Activated gamma-delta T cell (primary cell): ENCODE data around the gene HTR1B.

Source experiments
- DNase-seq: peaks from one replicate; lab custom pipeline; 2025; lab: John Stamatoyannopoulos, UW
- total RNA-seq, 2 donors: gene quantifications; one replicate each; lab custom pipeline; 2026; lab: John Stamatoyannopoulos, UW

HTR1B gene, protein sequence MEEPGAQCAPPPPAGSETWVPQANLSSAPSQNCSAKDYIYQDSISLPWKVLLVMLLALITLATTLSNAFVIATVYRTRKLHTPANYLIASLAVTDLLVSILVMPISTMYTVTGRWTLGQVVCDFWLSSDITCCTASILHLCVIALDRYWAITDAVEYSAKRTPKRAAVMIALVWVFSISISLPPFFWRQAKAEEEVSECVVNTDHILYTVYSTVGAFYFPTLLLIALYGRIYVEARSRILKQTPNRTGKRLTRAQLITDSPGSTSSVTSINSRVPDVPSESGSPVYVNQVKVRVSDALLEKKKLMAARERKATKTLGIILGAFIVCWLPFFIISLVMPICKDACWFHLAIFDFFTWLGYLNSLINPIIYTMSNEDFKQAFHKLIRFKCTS
- 0 to 0.13 reads per million in 2 donors for total RNA-seq

DNA sequence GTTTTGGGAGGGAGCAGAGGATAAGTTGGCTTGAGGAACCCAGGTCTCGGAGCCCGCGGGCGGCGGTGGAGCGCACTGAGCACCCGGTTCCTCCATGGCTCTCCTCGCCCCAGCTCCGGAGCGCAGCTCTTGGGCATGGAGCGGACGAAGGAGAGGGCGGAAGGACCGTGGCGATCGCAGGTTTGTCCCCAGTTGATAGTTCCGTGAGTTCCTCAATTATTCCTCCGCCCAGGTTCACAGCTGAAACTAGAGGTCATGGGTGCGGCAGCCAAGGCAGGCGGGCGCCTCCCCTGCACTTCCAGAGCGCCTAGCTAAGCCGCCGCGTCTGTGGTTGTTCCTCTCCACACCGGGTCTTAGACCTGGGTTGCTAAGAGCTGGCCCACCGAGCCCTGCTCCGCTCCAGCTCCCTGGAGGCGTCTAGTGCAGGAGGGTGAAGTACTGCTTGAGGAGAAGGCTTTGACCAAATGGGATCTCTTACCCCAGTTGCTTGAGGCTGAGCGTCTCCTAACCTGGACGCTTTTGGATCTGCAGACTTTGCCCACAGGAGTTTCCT is at the start of gene HTR1B:
HTR1B (minus strand) TSS at position 184 of the 553 bp plus-strand sequence; CDS start at position 96, 88 bp downstream.
- DNase-seq = no peak

DNA sequence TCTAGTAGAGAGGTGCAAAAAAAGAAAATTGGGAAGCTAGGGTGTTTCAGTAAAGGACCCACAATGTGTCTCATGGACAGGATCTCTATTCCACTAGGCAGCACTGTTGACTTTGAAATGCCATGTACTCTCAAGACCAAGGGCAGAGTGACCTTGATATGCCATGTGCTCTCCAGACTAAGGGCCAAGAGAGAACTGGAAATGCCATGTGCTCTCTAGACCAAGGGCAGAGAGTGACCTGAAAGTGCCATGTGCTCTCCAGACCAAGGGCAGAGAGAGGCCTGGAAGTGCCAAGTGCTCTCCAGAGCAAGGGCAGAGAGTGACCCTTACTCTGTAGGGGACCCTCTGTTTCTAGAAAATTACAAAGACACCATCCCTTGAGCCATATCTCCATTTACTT is 49.3 kb upstream of the HTR1B start:
- DNase-seq = no peak

DNA sequence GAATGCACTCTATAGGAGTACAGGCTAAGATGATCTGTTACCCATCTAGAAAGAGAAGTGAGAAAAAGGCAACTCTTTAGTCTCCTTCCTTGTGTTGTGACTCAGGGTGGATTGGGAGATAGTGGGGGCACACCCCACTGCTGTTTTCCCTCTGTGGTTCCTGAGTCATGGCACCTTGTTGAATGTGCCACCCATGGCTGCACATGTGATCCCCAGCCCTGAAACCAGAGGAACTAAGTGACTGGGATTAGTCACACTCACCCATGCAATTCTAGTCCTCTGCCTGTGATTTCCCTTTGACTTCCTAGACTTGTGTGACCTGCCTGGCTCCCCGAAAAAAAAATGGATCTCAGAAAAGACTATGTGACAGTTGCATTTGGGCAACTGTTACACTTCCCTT is 48.6 kb upstream of the HTR1B start:
- DNase-seq = no peak

DNA sequence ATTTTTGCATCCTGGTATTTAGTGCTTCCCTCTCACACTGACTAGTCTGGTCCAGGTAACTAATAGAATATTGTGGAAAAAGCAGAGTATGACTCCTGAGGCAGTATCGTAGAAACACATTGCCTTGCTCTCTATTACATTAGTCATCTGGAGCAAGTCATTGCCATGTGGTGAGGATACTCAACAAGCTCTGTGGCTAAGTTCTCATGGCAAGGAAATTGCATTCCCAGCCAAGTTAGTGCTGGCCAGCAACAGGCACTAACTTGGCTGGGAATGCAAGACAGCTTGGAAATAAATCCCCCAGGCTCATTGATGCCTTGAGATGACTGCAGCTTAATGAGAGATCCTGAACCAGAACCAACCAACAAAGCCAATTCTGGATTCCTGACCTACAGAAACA is 39.7 kb upstream of the HTR1B start:
- no peak for DNase-seq

DNA sequence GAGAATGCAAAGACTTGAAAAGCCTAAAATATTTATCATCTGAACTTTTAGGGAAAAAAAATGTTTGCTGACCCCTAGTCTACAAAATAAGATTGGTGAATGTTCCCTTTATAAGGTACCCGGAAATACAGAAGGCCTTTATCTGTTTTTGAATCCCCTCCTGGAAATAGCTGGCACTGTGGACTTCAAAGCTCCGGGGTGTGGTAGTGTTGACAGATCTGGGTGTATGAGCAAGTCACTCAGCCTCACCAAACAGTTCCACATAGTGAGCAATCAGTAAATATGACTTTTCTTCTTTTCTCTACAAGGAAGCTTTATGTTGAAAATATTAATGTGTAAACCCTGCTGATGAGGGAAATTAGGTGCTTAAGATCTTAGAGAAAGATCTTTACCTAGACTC is 29.2 kb upstream of the HTR1B start:
- no peak for DNase-seq

DNA sequence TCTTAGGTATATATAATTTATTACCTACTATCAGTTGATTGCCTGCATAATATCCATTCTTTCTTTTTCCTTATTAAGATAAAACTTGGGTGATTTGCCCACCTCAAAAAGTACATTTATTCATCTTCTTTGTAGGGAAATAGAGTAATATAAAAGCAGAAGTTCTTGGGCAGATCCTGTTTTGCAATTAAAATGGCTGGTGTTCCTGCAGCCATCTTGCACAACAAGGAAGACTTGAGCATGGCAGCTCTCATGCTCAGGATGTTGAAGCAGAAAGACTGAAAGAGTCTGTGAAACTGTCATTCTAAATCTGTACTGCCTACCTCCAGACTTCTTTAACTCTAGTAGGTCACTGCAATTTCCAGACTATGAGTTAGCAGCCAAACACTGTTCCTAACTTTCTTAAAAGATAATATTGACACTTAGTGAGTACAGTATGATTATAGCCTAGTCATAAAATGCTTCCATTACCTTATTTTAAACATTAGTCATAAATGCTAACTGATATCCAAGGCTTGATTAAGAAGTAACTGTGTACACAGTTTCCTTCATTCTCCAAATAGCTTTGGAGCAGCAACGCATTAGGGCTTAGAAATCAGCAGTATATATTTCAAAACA is 24.6 kb upstream of the HTR1B start:
- no peak for DNase-seq

DNA sequence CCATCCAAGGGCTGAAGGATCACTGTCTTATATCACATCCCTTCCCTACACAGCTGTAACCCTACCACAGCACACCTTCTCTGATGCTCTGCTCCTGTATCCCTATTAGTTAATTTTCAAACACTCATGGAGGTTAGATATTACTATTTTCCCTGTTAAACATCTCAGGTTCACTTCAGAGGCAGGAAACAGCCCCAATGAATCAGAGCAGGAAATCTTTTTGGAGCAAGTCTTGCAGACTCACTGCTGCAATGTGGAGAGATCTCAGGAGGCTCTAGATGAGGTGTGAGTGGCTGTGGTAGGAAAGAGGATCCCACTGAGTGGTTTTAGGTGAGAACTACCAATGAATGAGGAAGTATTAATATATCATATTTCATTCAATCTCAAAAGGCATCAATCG is 19.7 kb upstream of the HTR1B start:
- DNase-seq = no peak

DNA sequence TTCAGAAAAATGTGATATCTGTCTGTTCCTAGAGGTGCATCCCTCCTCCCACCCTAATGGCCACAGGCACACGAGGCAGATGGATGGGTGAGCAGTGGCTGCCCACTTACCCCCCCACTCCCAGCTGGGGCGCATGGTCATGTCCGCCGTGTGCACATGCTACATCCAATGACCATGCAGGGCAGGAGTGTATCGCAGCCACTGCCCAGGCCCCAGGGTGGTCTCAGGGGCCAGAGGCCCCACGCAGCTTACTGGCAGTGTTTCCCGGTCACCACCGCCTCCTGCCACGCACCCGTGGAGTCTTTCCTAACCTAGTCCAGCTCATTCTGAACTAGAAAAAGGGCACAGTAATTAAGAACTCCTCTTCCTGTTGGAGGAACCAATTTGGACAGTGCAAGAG is 11.7 kb upstream of the HTR1B start:
- DNase-seq = no peak

DNA sequence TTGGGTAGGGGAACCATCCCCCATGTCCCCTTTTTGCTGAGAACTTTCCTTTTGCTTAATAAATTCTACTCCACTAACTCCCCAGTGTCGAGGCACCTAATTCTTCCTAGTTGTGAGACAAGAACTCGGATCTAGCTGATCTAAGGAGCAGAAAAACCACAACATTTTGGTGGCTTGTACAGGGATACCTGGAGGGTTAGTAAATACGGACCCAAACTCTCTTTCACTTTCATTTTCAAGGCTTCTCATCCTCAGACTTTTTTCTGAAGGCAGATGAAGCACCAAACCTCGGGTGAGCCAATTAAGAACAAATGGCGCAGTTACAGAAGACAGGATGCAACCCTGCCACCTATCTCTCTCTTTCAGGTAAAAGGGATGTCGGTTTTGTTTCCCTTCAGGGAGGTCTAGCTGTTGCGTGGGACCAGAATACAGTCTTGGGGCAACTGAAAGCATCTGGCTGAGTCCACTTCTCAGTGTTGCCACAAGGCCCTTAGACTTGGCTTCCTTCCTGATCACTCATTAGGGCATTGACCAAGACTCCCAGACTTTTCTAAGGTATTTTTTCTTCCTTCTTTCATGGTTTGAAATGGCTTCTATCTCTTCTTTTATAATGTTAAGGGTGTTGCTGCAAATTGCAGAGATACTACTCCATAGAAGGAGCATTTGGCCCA is 11.1 kb upstream of the HTR1B start:
- DNase-seq = no peak

DNA sequence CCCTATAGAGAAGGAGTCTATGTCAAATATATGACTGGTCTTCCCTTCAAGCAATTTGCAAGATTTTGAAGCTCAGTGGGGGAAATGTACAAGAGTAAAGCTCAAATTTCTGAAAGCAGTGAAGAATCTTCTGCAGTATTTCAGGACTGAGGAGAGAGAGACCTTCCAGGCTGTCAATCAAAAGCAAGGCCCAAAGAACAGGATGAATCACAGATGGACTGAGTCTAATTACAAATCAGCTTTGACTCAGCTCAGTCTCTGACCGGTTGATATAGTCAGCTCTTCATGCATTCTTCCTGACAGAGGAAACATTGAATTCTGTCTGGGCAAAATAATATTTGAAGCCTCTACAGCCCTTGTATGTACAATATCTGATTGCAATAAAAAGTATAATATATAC is 7.7 kb upstream of the HTR1B start:
- DNase-seq = no peak

DNA sequence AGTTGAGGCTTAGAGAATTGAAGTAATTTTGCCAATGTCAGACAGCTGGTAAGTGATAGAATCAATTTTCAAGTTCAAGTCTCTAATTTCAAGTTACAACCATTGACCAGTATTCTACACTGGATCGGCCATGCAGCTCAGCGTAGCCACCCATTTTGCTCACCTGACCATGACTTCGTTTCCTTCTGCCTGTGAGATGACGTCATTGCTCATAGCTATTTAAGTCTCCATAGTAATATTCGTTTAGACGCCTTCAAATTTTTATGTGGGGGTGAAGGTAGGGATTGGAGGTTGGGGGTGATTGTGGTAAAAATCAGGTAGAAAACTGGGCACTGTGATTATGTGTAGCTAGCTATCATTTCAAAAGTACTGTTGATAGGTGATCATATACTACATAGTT is 5.6 kb upstream of the HTR1B start:
- no peak for DNase-seq

DNA sequence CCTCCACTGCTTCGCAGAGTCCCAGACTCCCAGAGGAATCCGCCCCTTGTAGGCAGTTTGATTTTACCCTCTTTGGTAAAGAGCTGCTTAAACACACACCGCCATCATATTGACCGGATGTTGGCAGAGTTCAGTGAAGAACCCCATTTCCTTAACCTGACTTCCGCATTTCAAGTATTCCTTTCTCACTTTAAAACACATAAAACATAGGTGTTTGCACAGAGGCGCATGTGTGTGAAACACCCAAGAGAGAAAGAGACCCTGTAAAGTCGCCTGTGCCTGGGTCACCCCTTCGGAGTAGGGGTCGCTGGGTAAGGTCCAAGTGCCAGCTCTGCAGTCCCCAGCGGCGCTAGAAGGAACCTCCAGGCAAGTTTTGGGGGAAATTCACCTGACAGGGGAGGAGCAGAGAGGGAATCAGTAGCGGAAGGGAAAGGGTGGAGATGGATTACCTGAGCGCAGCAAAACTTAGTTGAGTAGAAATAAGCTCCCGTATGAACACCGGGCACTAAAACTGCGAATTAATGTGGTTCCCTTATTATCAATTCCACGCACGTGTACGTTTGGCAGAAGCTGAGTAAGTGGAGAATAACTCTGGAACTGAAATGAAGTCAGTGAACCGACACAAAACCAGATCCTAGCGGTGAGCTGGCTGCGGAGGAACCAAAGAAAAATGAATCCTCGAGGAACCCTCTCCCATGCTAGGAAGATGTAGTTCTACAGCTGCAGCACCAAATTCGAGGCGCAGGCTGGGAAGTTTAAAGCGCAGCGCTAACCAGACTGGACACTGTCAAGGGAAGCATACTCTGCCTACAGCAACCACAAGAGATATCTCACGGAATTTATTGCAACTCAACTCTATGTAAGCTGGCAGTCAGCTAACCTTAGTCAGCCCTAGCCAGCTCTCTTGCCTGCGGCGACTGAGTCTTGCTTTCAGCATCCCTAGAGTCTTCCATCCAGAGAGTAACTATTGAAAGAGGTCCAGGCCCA is 3.5 kb upstream of the HTR1B start:
- DNase-seq = no peak

DNA sequence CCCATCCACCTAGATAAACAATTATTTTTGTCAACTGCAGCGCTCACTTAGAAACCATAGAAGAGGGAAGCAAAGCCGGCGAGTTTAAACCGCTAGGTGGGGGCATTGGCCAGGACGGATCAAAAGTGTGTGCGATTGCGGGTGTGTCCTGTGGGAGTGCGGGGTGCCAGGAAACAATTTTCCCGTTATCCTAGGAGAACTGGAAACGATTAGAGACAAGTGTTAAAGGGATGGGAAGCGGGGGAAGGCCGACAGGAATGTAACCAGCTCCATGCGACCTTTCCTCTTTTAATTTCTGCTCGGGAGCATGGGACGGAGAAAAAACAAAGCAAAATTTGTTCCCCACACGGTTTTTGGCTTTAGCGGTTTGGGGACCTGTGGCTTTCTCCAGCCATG is 2.8 kb upstream of the HTR1B start:
- DNase-seq = no peak

DNA sequence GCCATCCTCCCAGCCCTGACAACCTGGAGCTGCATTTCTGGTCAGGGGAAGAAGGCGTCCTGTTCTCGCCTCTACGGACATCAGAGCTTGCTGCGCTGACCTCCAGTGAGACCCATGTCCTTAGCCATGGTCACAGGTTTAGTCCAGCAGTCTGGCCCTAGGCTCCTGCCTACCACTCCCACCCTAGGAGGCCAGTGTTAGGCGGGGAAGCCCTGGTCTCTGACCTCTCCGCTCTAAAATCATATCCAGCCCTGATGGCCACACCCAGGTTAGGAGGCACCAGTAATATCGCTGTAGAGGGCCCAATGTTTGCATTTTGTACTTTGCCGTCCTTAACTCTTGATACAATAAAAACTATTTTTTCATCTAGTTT is 1.2 kb upstream of the HTR1B start:
- DNase-seq = no peak

DNA sequence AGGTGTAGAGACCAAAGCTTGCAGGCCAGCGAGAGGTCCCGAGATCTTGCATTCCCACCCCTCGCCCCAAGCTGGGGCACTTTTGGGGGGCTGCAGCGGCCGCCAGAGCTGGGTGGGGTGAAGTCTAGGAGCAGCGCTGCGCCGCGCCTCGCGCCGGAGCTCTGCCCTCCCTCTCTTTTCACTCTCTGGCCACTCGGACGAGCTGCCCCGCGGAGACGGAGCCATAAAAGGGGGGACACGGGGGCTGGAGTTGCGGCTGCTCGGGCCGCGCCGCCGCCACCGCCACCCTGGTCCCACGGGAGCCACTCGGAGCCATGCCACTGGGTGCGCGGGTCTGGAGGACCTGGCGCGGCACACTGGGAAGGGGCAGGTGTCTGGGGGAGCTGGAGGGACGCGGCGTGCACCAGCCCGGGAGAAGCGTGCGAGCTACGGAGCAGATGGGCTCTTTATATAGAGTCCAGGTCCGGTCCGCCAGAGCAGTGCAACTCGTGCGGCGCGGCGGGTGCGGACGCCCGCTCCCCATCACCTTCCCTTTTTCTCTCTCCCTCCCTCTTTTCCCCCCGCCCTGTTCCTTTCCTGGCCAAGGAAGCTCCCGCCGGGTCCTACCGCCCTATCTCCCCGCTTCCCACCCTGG is 687 bp upstream of the HTR1B start:
- peak; percentile 7 for DNase-seq

DNA sequence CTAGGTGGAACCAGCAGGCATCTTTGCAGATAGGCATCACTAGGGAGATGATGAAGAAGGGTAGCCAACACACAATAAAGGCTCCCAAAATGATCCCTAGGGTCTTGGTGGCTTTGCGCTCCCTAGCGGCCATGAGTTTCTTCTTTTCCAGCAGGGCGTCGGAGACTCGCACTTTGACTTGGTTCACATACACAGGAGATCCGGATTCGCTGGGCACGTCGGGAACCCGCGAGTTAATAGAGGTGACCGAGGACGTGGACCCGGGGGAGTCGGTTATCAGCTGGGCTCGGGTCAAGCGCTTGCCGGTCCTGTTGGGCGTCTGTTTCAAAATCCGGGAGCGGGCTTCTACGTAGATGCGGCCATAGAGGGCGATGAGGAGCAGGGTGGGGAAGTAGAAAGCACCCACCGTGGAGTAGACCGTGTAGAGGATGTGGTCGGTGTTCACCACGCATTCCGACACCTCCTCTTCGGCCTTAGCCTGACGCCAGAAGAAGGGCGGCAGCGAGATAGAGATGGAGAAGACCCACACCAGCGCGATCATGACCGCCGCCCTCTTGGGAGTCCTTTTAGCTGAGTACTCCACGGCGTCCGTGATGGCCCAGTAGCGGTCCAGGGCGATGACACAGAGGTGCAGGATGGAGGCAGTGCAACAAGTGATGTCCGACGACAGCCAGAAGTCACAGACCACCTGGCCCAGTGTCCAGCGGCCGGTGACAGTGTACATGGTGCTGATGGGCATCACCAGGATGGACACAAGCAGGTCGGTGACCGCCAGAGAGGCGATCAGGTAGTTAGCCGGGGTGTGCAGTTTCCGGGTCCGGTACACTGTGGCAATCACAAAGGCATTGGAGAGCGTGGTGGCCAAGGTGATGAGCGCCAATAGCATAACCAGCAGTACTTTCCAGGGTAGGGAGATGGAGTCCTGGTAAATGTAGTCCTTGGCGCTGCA is 658 bp downstream of the HTR1B start:
- DNase-seq = no peak

DNA sequence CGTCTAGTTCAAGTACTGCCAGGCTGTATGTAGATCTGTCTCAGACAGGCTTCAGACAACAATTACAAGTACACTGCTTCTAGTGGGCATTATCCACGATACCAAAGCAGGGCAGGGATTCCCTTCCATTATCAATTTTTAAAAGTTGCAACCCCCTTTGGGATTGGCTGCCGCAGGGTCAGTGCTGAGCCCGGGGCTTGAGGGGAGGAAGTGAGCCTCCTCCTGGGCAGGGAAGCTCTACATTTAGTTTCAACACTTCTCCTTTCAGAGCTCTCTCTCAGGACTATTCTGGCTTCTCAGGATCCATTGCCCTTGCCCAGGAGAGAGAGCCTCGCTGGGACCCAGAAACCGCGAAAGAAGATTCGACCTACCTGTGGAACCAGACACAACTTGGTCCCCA is 1.5 kb downstream of the HTR1B start:
- no peak for DNase-seq

DNA sequence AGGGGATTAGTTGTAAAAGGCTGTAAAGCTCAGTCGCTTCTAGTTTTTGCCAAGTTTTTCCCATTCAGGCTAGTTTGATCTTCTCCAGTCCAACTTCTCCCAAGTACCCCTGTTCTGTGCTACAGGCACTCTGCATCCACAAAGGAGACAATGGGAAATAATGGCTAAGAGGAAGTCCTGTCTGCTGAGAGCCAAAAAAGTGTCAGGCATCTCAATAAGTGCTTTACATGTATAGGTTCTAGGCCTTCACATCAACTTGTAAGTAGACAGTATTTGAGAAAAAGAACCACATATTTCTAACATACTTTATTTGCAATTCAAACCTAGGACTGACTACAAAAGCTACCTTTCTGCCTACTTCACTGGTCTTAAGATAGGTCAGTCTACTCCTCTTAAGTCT is 4.9 kb downstream of the HTR1B start:
- DNase-seq = no peak

DNA sequence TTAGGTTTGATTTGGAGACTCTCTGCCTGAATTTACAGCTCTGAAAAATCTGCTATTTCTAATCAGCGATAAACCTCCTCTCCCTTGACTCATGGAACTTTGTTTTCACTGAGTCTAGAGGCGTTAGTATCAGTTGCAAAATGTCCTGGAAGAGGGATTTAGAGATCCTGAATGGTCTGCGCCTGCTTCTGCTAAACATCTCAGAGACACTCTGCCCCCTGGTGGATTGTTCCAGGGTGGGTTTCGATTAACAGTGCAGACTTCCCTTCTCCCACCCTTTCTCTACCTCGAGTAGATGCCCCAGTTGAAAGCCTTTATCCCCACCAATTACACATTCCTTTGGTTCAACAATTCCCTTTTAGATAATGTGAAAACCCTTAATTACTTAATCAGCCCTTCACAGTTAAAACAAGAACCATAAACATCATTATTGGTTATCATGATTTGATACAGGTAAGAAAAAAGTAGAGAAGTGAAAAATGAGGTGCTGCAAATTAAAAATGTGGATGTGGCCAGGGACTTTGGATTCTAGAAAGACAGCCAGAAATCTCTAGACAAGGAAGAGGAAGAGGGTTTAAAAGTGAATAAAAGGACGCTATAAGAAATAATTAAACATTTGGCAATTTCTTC is 5.5 kb downstream of the HTR1B start:
- DNase-seq = no peak
